SK-N-SH treated with all-trans-retinoic acid at 6 μM for 48 hours (cell line): ENCODE results near the gene PRSS27.

Experiments used
- ARNTL ChIP-seq: fragments of 450-650 bp; formaldehyde crosslinking; IDR thresholded peaks from 2 replicates; pipeline ENCODE4 v1.5.0; 2020; ENCODE audit warnings: low read depth, mild to moderate bottlenecking, moderate library complexity, borderline replicate concordance
- BACH2 ChIP-seq: fragments of 250-450 bp; sonication (Bioruptor Pico); IDR thresholded peaks from 2 replicates; pipeline ENCODE4 v1.9.0; 2021; ENCODE audit warnings: mild to moderate bottlenecking, borderline replicate concordance
- CSDC2 ChIP-seq: fragments of 250-450 bp; sonication (Bioruptor Pico); IDR thresholded peaks from 2 replicates; pipeline ENCODE4 v1.5.0; 2020; ENCODE audit warnings: mild to moderate bottlenecking, moderate library complexity
- ISL1 ChIP-seq: fragments of 250-450 bp; sonication (Bioruptor Pico); IDR thresholded peaks from 2 replicates; pipeline ENCODE4 v2.1.2; 2022; ENCODE audit warnings: mild to moderate bottlenecking, moderate library complexity
- TCF4 ChIP-seq: fragments of 250-450 bp; sonication (Bioruptor Pico); IDR thresholded peaks from 2 replicates; pipeline ENCODE4 v1.8.0; 2021; ENCODE audit warnings: mild to moderate bottlenecking, moderate library complexity, borderline replicate concordance
- ZFP30 ChIP-seq: fragments of 450-650 bp; formaldehyde crosslinking; IDR thresholded peaks from 2 replicates; pipeline ENCODE4 v1.5.0; 2022; ENCODE audit warnings: mild to moderate bottlenecking, moderate library complexity
- ZNF565 ChIP-seq: fragments of 450-650 bp; formaldehyde crosslinking; conservative IDR thresholded peaks from 2 replicates; pipeline ENCODE4 v1.5.0; 2020; ENCODE audit warnings: low read depth, mild to moderate bottlenecking, moderate library complexity
- ZNF8 ChIP-seq: fragments of 450-650 bp; formaldehyde crosslinking; IDR thresholded peaks from 2 replicates; pipeline ENCODE4 v1.5.0; 2020; ENCODE audit warnings: mild to moderate bottlenecking, moderate library complexity

DNA sequence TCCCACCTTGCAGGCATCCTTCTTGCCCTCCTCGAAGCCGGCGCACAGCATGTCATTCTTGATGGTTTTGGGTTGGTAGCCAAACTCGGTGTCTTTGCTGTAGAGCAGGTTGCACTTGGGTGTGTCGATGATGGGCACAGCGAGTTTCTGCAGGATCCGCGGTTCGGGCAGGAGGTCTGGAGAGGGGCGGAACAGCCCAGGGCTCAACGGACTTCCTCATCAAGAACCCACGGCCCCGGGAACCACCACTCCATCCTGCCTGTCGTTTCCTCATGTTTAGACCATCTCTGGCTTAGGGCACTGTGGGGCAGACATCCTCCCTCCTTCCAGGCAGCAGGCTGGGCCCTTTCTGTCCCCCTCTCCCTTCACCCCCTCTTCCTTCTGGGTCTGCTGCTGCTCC lies 6.5 kb downstream of the PRSS27 start:
- no peak for TF ChIP-seq CSDC2 (CRISPR knock-in tag)
- no peak for TF ChIP-seq ISL1
- TF ChIP-seq TCF4 (CRISPR knock-in tag), result no peak
- no peak for TF ChIP-seq ZNF8
- no peak for TF ChIP-seq ARNTL (CRISPR knock-in tag)
- no peak for TF ChIP-seq BACH2 (CRISPR knock-in tag)
- TF ChIP-seq ZNF565, result no peak
- no peak for TF ChIP-seq ZFP30 (CRISPR knock-in tag)
